MM.1S (cell line): ENCODE data around the gene GNPAT.

Experiments
- DNase-seq: peaks from one replicate; pipeline ENCODE4 v3.0.0-alpha.2; 2015
- H2AFZ ChIP-seq: fragments of 300-600 bp; sonication (generic); 2 replicates; pipeline ENCODE4 v1.6.0; 2016; ENCODE audit warnings: antibody characterized with exemption, low read length
- H3F3A ChIP-seq: fragments of 300-600 bp; sonication (generic); 2 replicates; pipeline ENCODE4 v1.6.1; 2016; ENCODE audit warnings: mild to moderate bottlenecking, antibody characterized with exemption, low read length, moderate library complexity, mixed read lengths; ENCODE audit not compliant: insufficient read depth
- H3K27ac ChIP-seq: fragments of 300-600 bp; sonication (generic); 2 replicates; pipeline ENCODE4 v1.5.1; 2016; ENCODE audit warnings: mild to moderate bottlenecking, low read length
- H3K27me3 ChIP-seq: fragments of 300-600 bp; sonication (generic); replicated peaks from 2 replicates; pipeline ENCODE4 v1.6.0; 2016; ENCODE audit warnings: low read length; ENCODE audit not compliant: insufficient read depth
- H3K36me3 ChIP-seq: fragments of 300-600 bp; sonication (generic); replicated peaks from 2 replicates; pipeline ENCODE4 v1.6.1; 2016; ENCODE audit warnings: mild to moderate bottlenecking, low read length, mixed read lengths; ENCODE audit not compliant: insufficient read depth
- H3K4me1 ChIP-seq: fragments of 300-600 bp; sonication (generic); 2 replicates; pipeline ENCODE4 v1.6.1; 2016; ENCODE audit warnings: low read length, mixed read lengths
- H3K4me2 ChIP-seq: fragments of 300-600 bp; sonication (generic); 2 replicates; pipeline ENCODE4 v1.6.0; 2016; ENCODE audit warnings: low read depth, low read length
- H3K4me3 ChIP-seq: fragments of 300-600 bp; sonication (generic); 2 replicates; pipeline ENCODE4 v1.5.1; 2016; ENCODE audit warnings: low read length, mixed read lengths
- H3K79me2 ChIP-seq: fragments of 300-600 bp; sonication (generic); 2 replicates; pipeline ENCODE4 v1.6.1; 2016; ENCODE audit warnings: mixed run types, low read length, mixed read lengths
- H3K9ac ChIP-seq: fragments of 300-600 bp; sonication (generic); 2 replicates; pipeline ENCODE4 v1.6.1; 2016; ENCODE audit warnings: low read length, mixed read lengths
- H3K9me2 ChIP-seq: fragments of 300-600 bp; sonication (generic); replicated peaks from 2 replicates; pipeline ENCODE4 v1.6.1; 2016; ENCODE audit warnings: mild to moderate bottlenecking, low read length, mixed read lengths; ENCODE audit not compliant: insufficient read depth
- H3K9me3 ChIP-seq: fragments of 300-600 bp; sonication (generic); replicated peaks from 2 replicates; pipeline ENCODE4 v1.6.1; 2016; ENCODE audit warnings: mild to moderate bottlenecking, low read length, mixed read lengths; ENCODE audit not compliant: insufficient read depth
- H4K20me1 ChIP-seq: fragments of 300-600 bp; sonication (generic); 2 replicates; pipeline ENCODE4 v1.6.1; 2016; ENCODE audit warnings: mild to moderate bottlenecking, low read length, moderate library complexity, mixed read lengths; ENCODE audit not compliant: insufficient read depth
- EZH2 ChIP-seq: fragments of 300-600 bp; sonication (generic); optimal IDR thresholded peaks from 2 replicates; pipeline ENCODE3; 2017; ENCODE audit warnings: low read depth, mild to moderate bottlenecking, antibody characterized with exemption, low read length, mixed read lengths
- EZH2phosphoT487 ChIP-seq: fragments of 300-600 bp; sonication (generic); IDR thresholded peaks from 2 replicates; pipeline ENCODE4 v1.6.1; 2018; ENCODE audit warnings: antibody characterized with exemption, low read length
- TF ChIP-seq, protein P1 (sequence below): fragments of 300-600 bp; sonication (generic); IDR thresholded peaks from 2 replicates; pipeline ENCODE4 v1.5.1; 2016; ENCODE audit warnings: antibody characterized with exemption, low read length, mixed read lengths

GNPAT gene

DNA sequence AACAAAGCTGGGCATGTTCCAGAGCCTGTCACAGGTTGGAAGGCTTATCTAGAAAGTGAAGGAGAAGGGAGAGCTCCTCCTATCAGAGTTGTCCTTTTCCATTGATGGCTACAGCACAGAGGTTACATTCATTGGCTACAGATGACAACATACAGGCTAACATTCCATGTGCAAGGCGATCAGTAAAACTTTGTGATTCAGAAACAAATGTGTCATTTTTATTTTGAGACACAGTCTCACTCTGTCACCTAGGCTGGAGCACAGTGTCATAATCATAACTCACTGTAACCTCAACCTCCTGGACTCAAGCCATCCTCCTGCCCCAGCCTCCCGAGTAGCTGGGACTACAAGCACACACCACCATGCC, 46.6 kb upstream of the GNPAT start:
- Histone ChIP-seq H3K4me2 (no peak overlapping the region), H3K9me3 (no peaks in the 10 kb centered on the region)

DNA sequence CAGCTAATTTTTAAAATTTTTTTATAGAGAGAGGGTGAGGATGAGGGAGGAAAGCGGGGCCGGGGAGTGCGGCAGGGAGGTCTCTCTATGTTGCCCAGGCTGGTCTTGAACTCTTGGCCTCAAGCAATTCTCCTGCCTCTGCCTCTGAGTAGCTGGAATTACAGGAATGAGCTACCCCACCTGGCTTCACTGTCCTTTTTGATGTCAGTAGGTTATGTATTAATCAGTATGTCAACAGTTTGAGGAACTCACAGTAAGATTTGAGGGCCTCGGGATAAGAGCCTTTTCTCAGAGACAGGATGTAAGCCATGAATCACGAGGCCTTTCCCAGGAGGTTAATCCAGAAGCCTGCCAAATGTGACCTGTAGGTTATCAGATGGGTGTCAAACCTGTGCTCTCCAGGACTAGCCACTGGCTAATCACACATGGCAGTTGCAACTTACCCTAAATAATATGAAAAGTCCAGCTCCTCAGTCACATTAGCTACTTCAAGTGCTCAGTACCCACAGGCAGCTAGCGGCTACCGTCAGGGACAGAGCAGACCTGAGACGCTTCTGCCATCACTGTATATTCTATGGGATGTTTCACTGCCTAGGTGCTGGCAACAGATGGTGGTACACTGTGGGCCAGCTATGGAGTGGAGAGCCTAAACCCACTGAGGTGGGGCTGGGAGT, 46.0 kb upstream of the GNPAT start:
- no peak overlapping the region for H3K27ac ChIP-seq
- no peak overlapping the region for H2AFZ ChIP-seq
- no peaks in the 10 kb centered on the region for H3K27me3 ChIP-seq
- no peaks in the 10 kb centered on the region for H3K9me2 ChIP-seq
- no peaks in the 10 kb centered on the region for H3K36me3 ChIP-seq
- H4K20me1 ChIP-seq: no peaks in the 10 kb centered on the region
- H3F3A ChIP-seq: no peaks in the 10 kb centered on the region
- H3K9ac ChIP-seq: no peak overlapping the region
- no peak for DNase-seq
- no peaks in the 10 kb centered on the region for H3K79me2 ChIP-seq
- no peaks in the 10 kb centered on the region for H3K4me1 ChIP-seq
- H3K4me3 ChIP-seq: no peak overlapping the region
- TF ChIP-seq EZH2 (no peak), EZH2phosphoT487 (no peak)
- TF ChIP-seq, protein P1, sequence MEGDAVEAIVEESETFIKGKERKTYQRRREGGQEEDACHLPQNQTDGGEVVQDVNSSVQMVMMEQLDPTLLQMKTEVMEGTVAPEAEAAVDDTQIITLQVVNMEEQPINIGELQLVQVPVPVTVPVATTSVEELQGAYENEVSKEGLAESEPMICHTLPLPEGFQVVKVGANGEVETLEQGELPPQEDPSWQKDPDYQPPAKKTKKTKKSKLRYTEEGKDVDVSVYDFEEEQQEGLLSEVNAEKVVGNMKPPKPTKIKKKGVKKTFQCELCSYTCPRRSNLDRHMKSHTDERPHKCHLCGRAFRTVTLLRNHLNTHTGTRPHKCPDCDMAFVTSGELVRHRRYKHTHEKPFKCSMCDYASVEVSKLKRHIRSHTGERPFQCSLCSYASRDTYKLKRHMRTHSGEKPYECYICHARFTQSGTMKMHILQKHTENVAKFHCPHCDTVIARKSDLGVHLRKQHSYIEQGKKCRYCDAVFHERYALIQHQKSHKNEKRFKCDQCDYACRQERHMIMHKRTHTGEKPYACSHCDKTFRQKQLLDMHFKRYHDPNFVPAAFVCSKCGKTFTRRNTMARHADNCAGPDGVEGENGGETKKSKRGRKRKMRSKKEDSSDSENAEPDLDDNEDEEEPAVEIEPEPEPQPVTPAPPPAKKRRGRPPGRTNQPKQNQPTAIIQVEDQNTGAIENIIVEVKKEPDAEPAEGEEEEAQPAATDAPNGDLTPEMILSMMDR: no peak
- H3K9me3 ChIP-seq: no peaks in the 10 kb centered on the region
- H3K4me2 ChIP-seq: no peak overlapping the region

More for the DNA sequence above, 46.6 kb upstream of the GNPAT start:
- no peaks in the 10 kb centered on the region for H4K20me1 ChIP-seq
- no peaks in the 10 kb centered on the region for H3K9me2 ChIP-seq
- no peaks in the 10 kb centered on the region for H3F3A ChIP-seq
- H3K4me3 ChIP-seq: no peak overlapping the region
- H3K27ac ChIP-seq: no peak overlapping the region
- no peaks in the 10 kb centered on the region for H3K27me3 ChIP-seq
- no peak for TF ChIP-seq EZH2
- TF ChIP-seq, protein P1: no peak
- no peak for TF ChIP-seq EZH2phosphoT487
- no peaks in the 10 kb centered on the region for H3K4me1 ChIP-seq
- H3K36me3 ChIP-seq: no peaks in the 10 kb centered on the region
- no peak overlapping the region for H3K9ac ChIP-seq
- H3K79me2 ChIP-seq: no peaks in the 10 kb centered on the region
- H2AFZ ChIP-seq: no peak overlapping the region
- DNase-seq: no peak

DNA sequence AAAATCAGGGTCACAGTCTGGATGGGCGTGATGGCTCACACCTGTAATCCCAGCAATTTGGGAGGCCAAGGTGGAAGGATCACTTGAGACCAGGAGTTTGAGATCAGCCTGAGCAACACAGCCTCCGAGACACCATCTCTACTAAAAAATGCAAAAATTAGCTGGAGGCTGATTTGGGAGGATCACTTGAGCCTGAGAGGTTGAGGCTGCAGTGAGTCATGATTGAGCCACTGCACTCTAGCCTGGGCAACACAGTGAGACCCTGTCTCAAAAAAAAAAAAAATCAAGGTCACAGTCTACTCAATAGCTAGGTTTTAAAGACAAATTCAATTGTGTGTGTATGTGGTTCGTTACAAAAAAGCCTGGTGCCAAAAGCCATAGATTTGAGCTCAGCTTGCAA, 44.7 kb upstream of the GNPAT start:
- no peak overlapping the region for H3K4me3 ChIP-seq
- no peak overlapping the region for H3K9ac ChIP-seq
- H3K27me3 ChIP-seq: no peaks in the 10 kb centered on the region
- DNase-seq: no peak
- no peaks in the 10 kb centered on the region for H3K9me2 ChIP-seq
- TF ChIP-seq EZH2: no peak
- TF ChIP-seq, protein P1: no peak
- TF ChIP-seq EZH2phosphoT487: no peak
- H3K79me2 ChIP-seq: no peaks in the 10 kb centered on the region
- H3K4me1 ChIP-seq: no peaks in the 10 kb centered on the region
- no peaks in the 10 kb centered on the region for H3F3A ChIP-seq
- H3K9me3 ChIP-seq: no peaks in the 10 kb centered on the region
- no peak overlapping the region for H2AFZ ChIP-seq
- no peaks in the 10 kb centered on the region for H4K20me1 ChIP-seq
- H3K4me2 ChIP-seq: no peak overlapping the region
- no peaks in the 10 kb centered on the region for H3K36me3 ChIP-seq
- no peak overlapping the region for H3K27ac ChIP-seq
